Rectal smooth muscle tissue (tissue), 1 donor: ENCODE data around the gene DYNLT3.

ENCODE experiments used
- H3K27ac ChIP-seq: one replicate; pipeline ENCODE4 v1.7.0; 2013; ENCODE audit warnings: low read depth, low read length, inconsistent platforms
- H3K27me3 ChIP-seq: one replicate; pipeline ENCODE4 v1.7.0; 2013; ENCODE audit warnings: low read length; ENCODE audit not compliant: control insufficient read depth, insufficient read depth
- H3K36me3 ChIP-seq: one replicate; pipeline ENCODE4 v1.7.0; 2013; ENCODE audit warnings: low read length; ENCODE audit not compliant: control insufficient read depth, insufficient read depth
- H3K4me1 ChIP-seq: one replicate; pipeline ENCODE4 v1.7.0; 2013; ENCODE audit warnings: low read length; ENCODE audit not compliant: control insufficient read depth, insufficient read depth
- H3K4me3 ChIP-seq: one replicate; pipeline ENCODE4 v1.7.0; 2013; ENCODE audit warnings: low read length
- H3K9ac ChIP-seq: one replicate; pipeline ENCODE4 v1.7.0; 2013; ENCODE audit warnings: low read length

The DYNLT3 gene

GRCh38 chrX:37830371-37830770 is 17.0 kb downstream of the DYNLT3 start:
- Histone ChIP-seq H3K9ac (no peak overlapping the region), H3K27ac (no peak overlapping the region), H3K36me3 (no peaks in the 10 kb centered on the region), H3K4me1 (no peaks in the 10 kb centered on the region), H3K27me3 (peaks cover 3% of the 10 kb centered on the region), H3K4me3 (no peak overlapping the region)

GRCh38 chrX:37829721-37830120 is 17.6 kb downstream of the DYNLT3 start:
- Histone ChIP-seq H3K27me3 (peaks cover 3% of the 10 kb centered on the region), H3K36me3 (no peaks in the 10 kb centered on the region), H3K4me3 (no peak overlapping the region), H3K4me1 (peaks cover 2% of the 10 kb centered on the region), H3K27ac (no peak overlapping the region), H3K9ac (no peak overlapping the region)

- no peak overlapping the region for H3K4me3 ChIP-seq
- no peak overlapping the region for H3K9ac ChIP-seq
- H3K27me3 ChIP-seq = peaks cover 3% of the 10 kb centered on the region
- no peak overlapping the region for H3K27ac ChIP-seq
- H3K36me3 ChIP-seq = no peaks in the 10 kb centered on the region
- H3K4me1 ChIP-seq = peaks cover 2% of the 10 kb centered on the region
These were observed 22.0 kb downstream of the DYNLT3 start for GRCh38 chrX:37825215-37825842.

GRCh38 chrX:37824491-37825214 is 22.7 kb downstream of the DYNLT3 start:
- H3K4me3 ChIP-seq = no peak overlapping the region

GRCh38 chrX:37820646-37821045 is 26.7 kb downstream of the DYNLT3 start:
- Histone ChIP-seq H3K4me1 (peaks cover 2% of the 10 kb centered on the region), H3K4me3 (no peak overlapping the region), H3K9ac (no peak overlapping the region), H3K27me3 (no peaks in the 10 kb centered on the region), H3K36me3 (no peaks in the 10 kb centered on the region), H3K27ac (no peak overlapping the region)

More at GRCh38 chrX:37824491-37825214, 22.7 kb downstream of the DYNLT3 start:
- Histone ChIP-seq H3K4me1 (peaks cover 2% of the 10 kb centered on the region), H3K9ac (no peak overlapping the region), H3K36me3 (no peaks in the 10 kb centered on the region), H3K27me3 (peaks cover 3% of the 10 kb centered on the region), H3K27ac (no peak overlapping the region)

GRCh38 chrX:37818031-37818430 is 29.3 kb downstream of the DYNLT3 start:
- H3K9ac ChIP-seq = no peak overlapping the region
- no peaks in the 10 kb centered on the region for H3K27me3 ChIP-seq
- H3K4me1 ChIP-seq = no peaks in the 10 kb centered on the region
- H3K4me3 ChIP-seq = no peak overlapping the region
- H3K27ac ChIP-seq = no peak overlapping the region
- no peaks in the 10 kb centered on the region for H3K36me3 ChIP-seq

- no peak overlapping the region for H3K27ac ChIP-seq
- no peaks in the 10 kb centered on the region for H3K4me1 ChIP-seq
- no peak overlapping the region for H3K9ac ChIP-seq
- no peaks in the 10 kb centered on the region for H3K27me3 ChIP-seq
- no peaks in the 10 kb centered on the region for H3K36me3 ChIP-seq
- no peak overlapping the region for H3K4me3 ChIP-seq
These were observed 29.8 kb downstream of the DYNLT3 start for GRCh38 chrX:37817579-37817978.

- Histone ChIP-seq H3K4me1 (no peaks in the 10 kb centered on the region), H3K27me3 (no peaks in the 10 kb centered on the region), H3K9ac (no peak overlapping the region), H3K27ac (no peak overlapping the region), H3K4me3 (no peak overlapping the region), H3K36me3 (no peaks in the 10 kb centered on the region)
These were observed 30.2 kb downstream of the DYNLT3 start for GRCh38 chrX:37817176-37817575.

GRCh38 chrX:37816766-37817165 is 30.6 kb downstream of the DYNLT3 start:
- Histone ChIP-seq H3K27ac (no peak overlapping the region), H3K36me3 (no peaks in the 10 kb centered on the region), H3K4me3 (no peak overlapping the region), H3K4me1 (no peaks in the 10 kb centered on the region), H3K9ac (no peak overlapping the region), H3K27me3 (no peaks in the 10 kb centered on the region)

GRCh38 chrX:37815366-37815765 is 32.0 kb downstream of the DYNLT3 start:
- H3K27ac ChIP-seq = no peak overlapping the region

GRCh38 chrX:37813570-37813969 is 33.8 kb downstream of the DYNLT3 start:
- Histone ChIP-seq H3K27ac (no peak overlapping the region), H3K36me3 (no peaks in the 10 kb centered on the region), H3K27me3 (no peaks in the 10 kb centered on the region), H3K4me3 (no peak overlapping the region), H3K4me1 (no peaks in the 10 kb centered on the region), H3K9ac (no peak overlapping the region)

More at GRCh38 chrX:37815366-37815765, 32.0 kb downstream of the DYNLT3 start:
- Histone ChIP-seq H3K36me3 (no peaks in the 10 kb centered on the region), H3K4me1 (no peaks in the 10 kb centered on the region), H3K4me3 (no peak overlapping the region), H3K9ac (no peak overlapping the region), H3K27me3 (no peaks in the 10 kb centered on the region)

- H3K9ac ChIP-seq = no peak overlapping the region
- no peaks in the 10 kb centered on the region for H3K27me3 ChIP-seq
- H3K27ac ChIP-seq = no peak overlapping the region
- no peaks in the 10 kb centered on the region for H3K4me1 ChIP-seq
- H3K36me3 ChIP-seq = no peaks in the 10 kb centered on the region
- H3K4me3 ChIP-seq = no peak overlapping the region
These were observed 35.3 kb downstream of the DYNLT3 start for GRCh38 chrX:37812110-37812509.

GRCh38 chrX:37809970-37810369 is 37.4 kb downstream of the DYNLT3 start:
- no peaks in the 10 kb centered on the region for H3K36me3 ChIP-seq
- H3K27ac ChIP-seq = no peak overlapping the region
- no peak overlapping the region for H3K9ac ChIP-seq
- H3K4me3 ChIP-seq = no peak overlapping the region
- no peaks in the 10 kb centered on the region for H3K4me1 ChIP-seq
- H3K27me3 ChIP-seq = no peaks in the 10 kb centered on the region
